ENCODE data around the gene SLMAP. TPM values are rescaled to one million over a fixed set of nuclear protein-coding genes. Genes with fewer than 3 reads are reported as not detected.

Gene SLMAP
- polyA plus RNA-seq, 1 of the 3 experiments (the other 2 are of a cell fraction), result 10.5 TPM

DNA sequence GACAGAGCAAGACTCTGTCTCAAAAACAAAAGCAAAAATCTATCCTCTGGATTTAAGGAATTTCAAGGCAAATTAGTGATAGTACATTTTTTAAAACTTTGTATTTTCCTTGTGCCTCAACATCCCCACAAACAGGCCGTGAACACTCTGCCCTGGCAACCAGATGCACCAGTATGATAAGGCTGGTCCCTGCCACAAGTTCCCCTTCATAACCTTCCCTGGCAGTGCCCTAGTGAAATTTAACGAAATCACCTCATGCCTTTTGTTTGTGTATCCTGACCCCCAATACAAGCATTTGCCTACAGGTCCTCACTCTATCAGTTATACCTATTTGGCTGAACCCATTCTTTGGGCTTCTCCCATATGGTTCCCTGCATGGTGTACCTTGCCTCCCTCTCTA lies 144.7 kb downstream of the SLMAP start:
- Histone ChIP-seq H3K79me2 (ENCODE audit: insufficient read depth) (no peaks in the 10 kb centered on the region), H3K27ac (ENCODE audit: low read depth in 2 of 2, low read length in 1 of 2) (no peak overlapping the region), H3K27me3 (ENCODE audit: insufficient read depth) (no peaks in the 10 kb centered on the region), H3K9me2 (no peaks in the 10 kb centered on the region), H3K4me2 (no peak overlapping the region), H3K9me3 (no peaks in the 10 kb centered on the region), H3K4me3 (ENCODE audit: low read depth in 2 of 2, low read length in 1 of 2) (no peak overlapping the region), H4K20me1 (ENCODE audit: insufficient read depth) (no peaks in the 10 kb centered on the region), H3K36me3 (replicated peaks in 1 of 2; ENCODE audit: control insufficient read depth in 1 of 2, insufficient read depth in 2 of 2, low read length in 1 of 2) (peaks cover 10 to 21% of the 10 kb centered on the region in 2 experiments), H3K4me1 (ENCODE audit: control insufficient read depth in 1 of 2, insufficient read depth in 2 of 2, low read depth in 1 of 2, low read length in 1 of 2) (no peaks in the 10 kb centered on the region), H3F3A (replicated peaks; ENCODE audit: insufficient read depth) (peaks cover 6% of the 10 kb centered on the region), H2AFZ (ENCODE audit: low read depth) (no peak overlapping the region), H3K9ac (no peak overlapping the region)
- TF ChIP-seq, protein P1, sequence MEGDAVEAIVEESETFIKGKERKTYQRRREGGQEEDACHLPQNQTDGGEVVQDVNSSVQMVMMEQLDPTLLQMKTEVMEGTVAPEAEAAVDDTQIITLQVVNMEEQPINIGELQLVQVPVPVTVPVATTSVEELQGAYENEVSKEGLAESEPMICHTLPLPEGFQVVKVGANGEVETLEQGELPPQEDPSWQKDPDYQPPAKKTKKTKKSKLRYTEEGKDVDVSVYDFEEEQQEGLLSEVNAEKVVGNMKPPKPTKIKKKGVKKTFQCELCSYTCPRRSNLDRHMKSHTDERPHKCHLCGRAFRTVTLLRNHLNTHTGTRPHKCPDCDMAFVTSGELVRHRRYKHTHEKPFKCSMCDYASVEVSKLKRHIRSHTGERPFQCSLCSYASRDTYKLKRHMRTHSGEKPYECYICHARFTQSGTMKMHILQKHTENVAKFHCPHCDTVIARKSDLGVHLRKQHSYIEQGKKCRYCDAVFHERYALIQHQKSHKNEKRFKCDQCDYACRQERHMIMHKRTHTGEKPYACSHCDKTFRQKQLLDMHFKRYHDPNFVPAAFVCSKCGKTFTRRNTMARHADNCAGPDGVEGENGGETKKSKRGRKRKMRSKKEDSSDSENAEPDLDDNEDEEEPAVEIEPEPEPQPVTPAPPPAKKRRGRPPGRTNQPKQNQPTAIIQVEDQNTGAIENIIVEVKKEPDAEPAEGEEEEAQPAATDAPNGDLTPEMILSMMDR (IDR thresholded peaks at IDR 0.05), result no peak
- TF ChIP-seq SMC3 (IDR thresholded peaks at IDR 0.05; ENCODE audit: low read depth, low read length) (no peak), EZH2phosphoT487 (IDR thresholded peaks at IDR 0.05; ENCODE audit: borderline replicate concordance, low read depth) (no peak), SIN3A (IDR thresholded peaks at IDR 0.05; ENCODE audit: borderline replicate concordance, low read depth, low read length) (no peak), JUND (IDR thresholded peaks at IDR 0.05) (no peak), CHD2 (IDR thresholded peaks at IDR 0.05; ENCODE audit: low read length, partially characterized antibody) (no peak), RXRA (IDR thresholded peaks at IDR 0.05; ENCODE audit: borderline replicate concordance, low read depth) (no peak), FOSL2 (IDR thresholded peaks at IDR 0.05; ENCODE audit: borderline replicate concordance, low read depth) (no peak), MXI1 (IDR thresholded peaks at IDR 0.05; ENCODE audit: low read depth, low read length) (no peak), GABPA (IDR thresholded peaks at IDR 0.05; ENCODE audit: low read depth) (no peak)
- TF ChIP-seq, protein P2, sequence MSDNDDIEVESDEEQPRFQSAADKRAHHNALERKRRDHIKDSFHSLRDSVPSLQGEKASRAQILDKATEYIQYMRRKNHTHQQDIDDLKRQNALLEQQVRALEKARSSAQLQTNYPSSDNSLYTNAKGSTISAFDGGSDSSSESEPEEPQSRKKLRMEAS (IDR thresholded peaks at IDR 0.05; ENCODE audit: low read depth), result no peak
- TF ChIP-seq, protein P3, sequence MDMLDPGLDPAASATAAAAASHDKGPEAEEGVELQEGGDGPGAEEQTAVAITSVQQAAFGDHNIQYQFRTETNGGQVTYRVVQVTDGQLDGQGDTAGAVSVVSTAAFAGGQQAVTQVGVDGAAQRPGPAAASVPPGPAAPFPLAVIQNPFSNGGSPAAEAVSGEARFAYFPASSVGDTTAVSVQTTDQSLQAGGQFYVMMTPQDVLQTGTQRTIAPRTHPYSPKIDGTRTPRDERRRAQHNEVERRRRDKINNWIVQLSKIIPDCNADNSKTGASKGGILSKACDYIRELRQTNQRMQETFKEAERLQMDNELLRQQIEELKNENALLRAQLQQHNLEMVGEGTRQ (IDR thresholded peaks at IDR 0.05; ENCODE audit: borderline replicate concordance, low read depth, low read length), result no peak
- TF ChIP-seq, protein P4, sequence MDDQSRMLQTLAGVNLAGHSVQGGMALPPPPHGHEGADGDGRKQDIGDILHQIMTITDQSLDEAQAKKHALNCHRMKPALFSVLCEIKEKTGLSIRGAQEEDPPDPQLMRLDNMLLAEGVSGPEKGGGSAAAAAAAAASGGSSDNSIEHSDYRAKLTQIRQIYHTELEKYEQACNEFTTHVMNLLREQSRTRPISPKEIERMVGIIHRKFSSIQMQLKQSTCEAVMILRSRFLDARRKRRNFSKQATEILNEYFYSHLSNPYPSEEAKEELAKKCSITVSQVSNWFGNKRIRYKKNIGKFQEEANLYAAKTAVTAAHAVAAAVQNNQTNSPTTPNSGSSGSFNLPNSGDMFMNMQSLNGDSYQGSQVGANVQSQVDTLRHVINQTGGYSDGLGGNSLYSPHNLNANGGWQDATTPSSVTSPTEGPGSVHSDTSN (IDR thresholded peaks at IDR 0.05), result no peak
- POLR2A ChIA-PET, result no interaction called here
- WGBS (ENCODE audit: low lambda C conversion rate), result 100% methylated on average over 1 of the region's 2 CpGs
- CTCF ChIA-PET, result interaction anchor here (0.6 to 0.7 kb wide), 2 partner anchors 83 to 539 kb away, joined by 3 read pairs; no protein-coding TSS in a partner anchor
- DNase-seq, result no peak

Measured in SK-N-SH (cell line).